Activated T-helper 1 cell treated with anti-CD3 and anti-CD28 coated beads, Interleukin-2, amount 50 U/mL, for 16 hours (primary cell): ENCODE measurements around the gene APPL2.

ENCODE experiments used
- DNase-seq, 2 donors: peaks; one replicate each; pipeline ENCODE4 v3.0.0-alpha.2; 2020; ENCODE audit warnings: low read depth in 1 of 2, low spot score in 1 of 2

APPL2 gene

DNA sequence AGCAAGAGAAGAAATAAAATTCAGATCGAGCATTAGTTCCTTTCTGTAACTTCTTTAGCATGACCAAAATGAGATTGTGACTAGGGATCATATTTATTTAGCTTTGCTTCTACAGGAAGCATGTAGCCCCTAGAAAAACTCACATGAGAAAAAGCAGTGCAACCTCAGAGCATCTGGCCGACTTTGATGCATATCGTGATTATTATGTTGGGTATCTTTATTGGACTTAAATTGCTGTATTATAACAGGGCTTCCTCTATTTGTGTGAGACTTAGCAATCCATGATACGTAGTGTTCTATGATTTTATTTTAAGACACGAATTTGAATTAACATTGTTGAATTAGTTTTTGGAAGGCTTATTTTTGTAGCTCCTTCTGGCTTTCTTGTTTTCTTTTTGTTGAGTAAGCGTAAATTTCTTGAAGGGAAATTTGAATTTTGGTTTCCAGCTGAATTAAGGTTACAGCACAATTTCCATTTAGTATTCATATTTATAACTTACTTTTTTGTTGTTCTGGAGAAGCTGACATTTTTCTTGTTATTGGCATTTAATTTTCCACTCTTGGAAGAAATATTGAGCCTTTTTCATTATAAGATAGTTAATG lies 94.6 kb downstream of the APPL2 start:
- no peak for DNase-seq

DNA sequence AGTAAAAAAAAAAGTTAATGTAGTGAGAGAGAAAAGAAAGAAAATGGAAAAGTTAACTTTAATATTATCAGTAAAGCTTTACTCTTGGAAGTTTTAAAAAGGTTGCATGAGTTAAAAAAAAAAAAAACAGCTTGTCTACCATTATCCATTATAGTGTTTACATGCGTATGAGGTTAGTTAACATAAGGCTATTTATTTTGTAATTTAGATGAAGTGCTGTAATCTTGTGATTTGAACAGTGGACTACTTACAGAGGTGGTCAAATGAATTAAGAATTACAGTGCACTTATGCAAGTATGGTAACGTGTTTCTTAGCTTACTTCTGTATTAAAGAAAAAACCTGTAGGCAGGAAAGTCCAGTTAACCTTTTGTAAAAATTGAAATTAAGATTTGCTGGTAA lies 97.7 kb downstream of the APPL2 start:
- no peak for DNase-seq
